Bronchial epithelial cell (primary cell): ENCODE results near the gene N4BP2L1. TPM values are rescaled to one million over a fixed set of nuclear protein-coding genes. Genes with fewer than 3 reads are reported as not detected.

Experiments
- DNase-seq: peaks from one replicate; pipeline ENCODE4 v3.0.0-alpha.2; 2010; ENCODE audit warnings: low read depth
- FAIRE-seq: peaks from 2 replicates; lab custom pipeline; 2011; peaks lifted over from hg19 to GRCh38; lab: Jason Lieb, UNC
- H3K27me3 ChIP-seq: 2 replicates; pipeline ENCODE4 v1.5.1; 2011; ENCODE audit warnings: low read length; ENCODE audit not compliant: control insufficient read depth, insufficient read depth
- H3K36me3 ChIP-seq: 2 replicates; pipeline ENCODE4 v1.5.1; 2011; ENCODE audit warnings: low read length; ENCODE audit not compliant: control insufficient read depth, insufficient read depth
- H3K4me3 ChIP-seq: 2 replicates; pipeline ENCODE4 v1.5.1; 2011; ENCODE audit warnings: mild to moderate bottlenecking, low read depth, low read length, control low read depth
- CTCF ChIP-seq: IDR thresholded peaks from 2 replicates; pipeline ENCODE4 v1.5.1; 2011; ENCODE audit warnings: mild to moderate bottlenecking, moderate library complexity, low read length, control low read depth, inconsistent platforms; ENCODE audit not compliant: insufficient read depth, severe bottlenecking
- total RNA-seq: library from RNA; depleted of rRNA; stranded (reverse); fragments of >200 nt; gene quantifications from 2 replicates; pipeline ENCODE4 v1.2.1, GENCODE V29; 2014

Gene N4BP2L1
- total RNA-seq, 1 donor from 2014 or later = 0.79 TPM

DNA sequence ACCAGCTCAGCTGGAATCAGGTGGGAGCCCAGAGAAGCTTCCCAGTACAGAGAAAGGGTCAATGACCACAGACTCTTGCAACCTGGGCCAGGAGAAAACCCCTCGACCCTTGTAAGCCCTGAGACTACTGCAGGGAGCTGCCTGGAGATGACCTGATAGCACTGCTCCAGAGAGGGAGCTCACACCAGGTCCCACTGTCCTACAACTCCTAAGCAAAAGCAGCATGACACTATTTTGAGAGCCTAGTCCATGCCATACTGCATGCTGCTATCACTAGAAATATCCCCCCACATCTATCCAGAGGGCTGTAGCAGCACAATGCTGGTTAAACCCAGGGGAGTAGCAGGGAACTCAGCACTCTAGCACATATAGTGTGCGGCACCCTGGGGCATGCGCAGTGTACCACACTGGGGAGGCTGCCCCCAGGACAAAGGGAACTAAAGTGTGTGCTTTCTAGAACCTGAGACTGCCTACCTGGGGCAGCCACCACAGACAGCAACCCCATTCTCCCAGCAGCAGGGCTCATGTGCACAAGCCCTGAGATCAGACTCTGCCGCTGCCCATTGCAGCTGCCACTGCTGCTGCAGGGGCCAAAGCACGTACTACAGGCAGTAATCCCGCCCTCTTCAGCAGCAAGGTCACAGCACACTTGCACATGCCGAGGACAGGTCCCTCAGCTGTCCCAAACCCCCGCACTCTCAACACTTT is 27.1 kb upstream of the N4BP2L1 start:
- no peak overlapping the region for H3K4me3 ChIP-seq
- DNase-seq (no peak), FAIRE-seq (no peak)
- TF ChIP-seq CTCF = no peak
- no peaks in the 10 kb centered on the region for H3K36me3 ChIP-seq
- H3K27me3 ChIP-seq = no peaks in the 10 kb centered on the region

- TF ChIP-seq CTCF = no peak
- Histone ChIP-seq H3K4me3 (no peak overlapping the region), H3K27me3 (no peaks in the 10 kb centered on the region), H3K36me3 (no peaks in the 10 kb centered on the region)
- no peak for FAIRE-seq
- DNase-seq = no peak
Observed at GRCh38 chr13:32453981-32454380, 26.1 kb upstream of the N4BP2L1 start.

DNA sequence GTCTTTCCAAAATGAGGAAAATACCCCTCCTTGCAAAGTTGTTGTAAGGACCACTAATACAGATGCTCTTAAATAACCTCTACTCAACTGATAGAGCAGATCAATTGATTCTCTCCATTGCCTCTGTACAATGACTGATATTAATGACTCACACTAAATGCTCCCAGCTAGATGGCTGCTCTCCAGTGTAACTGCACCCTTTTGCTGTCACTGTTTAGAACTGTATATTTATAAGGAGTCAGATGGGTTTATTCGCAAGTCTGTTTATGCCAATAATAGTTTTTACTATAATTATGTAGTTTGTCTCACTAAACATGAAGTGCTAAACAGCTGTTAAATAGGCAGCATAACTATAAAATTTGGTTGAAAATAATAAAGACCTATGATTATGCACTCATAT is 21.0 kb upstream of the N4BP2L1 start:
- FAIRE-seq = no peak
- no peak for TF ChIP-seq CTCF

DNA sequence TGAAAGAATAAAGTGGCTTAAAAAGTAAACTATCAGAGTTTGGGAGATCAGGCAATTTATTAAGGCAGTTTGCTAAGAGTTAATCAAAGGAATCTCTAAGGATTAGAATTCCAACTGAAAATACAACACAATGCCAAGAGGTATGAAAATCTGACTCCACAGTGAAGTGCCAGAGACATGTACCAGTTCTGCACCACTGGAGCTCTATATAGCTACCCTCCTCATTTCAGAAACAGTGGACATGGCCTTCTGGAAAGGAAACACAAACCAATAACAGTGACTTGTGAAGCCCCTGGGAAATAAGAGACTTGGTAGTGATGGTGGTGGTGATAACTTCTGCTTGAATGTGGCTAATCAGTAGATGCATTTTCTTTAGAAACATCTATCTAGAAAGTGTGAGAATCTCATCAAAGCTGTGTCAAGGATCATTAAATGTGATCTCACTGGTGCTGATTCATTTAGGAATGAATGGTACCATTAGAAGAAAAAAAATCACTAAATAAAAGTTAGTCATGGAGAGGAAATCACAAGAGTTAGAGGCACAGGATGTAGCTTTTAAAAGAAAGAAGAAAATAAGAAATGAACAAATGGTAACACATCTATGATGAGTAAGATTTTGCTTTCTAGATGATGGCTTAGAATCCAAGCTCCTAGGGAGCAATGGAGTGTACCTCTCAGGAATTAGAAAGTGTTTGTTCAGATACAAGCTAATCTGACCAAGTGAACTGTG is 20.1 kb upstream of the N4BP2L1 start:
- no peak for DNase-seq
- TF ChIP-seq CTCF = no peak

More for the DNA sequence above, 21.0 kb upstream of the N4BP2L1 start:
- no peaks in the 10 kb centered on the region for H3K36me3 ChIP-seq
- H3K27me3 ChIP-seq = no peaks in the 10 kb centered on the region
- no peak for DNase-seq
- no peak overlapping the region for H3K4me3 ChIP-seq

GRCh38 chr13:32446773-32447465 is 19.0 kb upstream of the N4BP2L1 start:
- Histone ChIP-seq H3K4me3 (no peak overlapping the region), H3K36me3 (no peaks in the 10 kb centered on the region), H3K27me3 (no peaks in the 10 kb centered on the region)
- TF ChIP-seq CTCF = no peak
- DNase-seq (no peak), FAIRE-seq (no peak)

More for the DNA sequence above, 20.1 kb upstream of the N4BP2L1 start:
- H3K36me3 ChIP-seq = no peaks in the 10 kb centered on the region
- H3K27me3 ChIP-seq = no peaks in the 10 kb centered on the region
- H3K4me3 ChIP-seq = no peak overlapping the region
- FAIRE-seq = no peak
